ENCODE data around the gene CCDC149.

DNA sequence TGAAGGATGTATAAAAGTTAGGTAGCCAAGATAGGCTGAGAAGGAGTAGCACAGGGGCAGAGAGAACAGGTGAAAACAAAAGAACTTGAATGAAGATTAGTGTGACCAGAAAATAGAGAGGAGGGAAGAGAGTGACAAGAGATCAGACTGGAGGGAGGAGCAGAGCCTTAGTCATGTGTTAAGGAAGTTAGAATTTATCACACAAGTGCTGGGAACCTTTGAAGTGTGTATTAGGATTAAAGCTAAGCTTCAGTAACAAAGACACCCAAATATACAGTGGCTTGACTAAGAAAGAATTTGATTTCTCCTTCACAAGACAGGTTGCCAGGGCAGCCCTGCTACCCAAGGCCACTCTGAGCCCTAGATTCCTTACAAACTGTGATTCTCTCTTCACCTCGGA lies 10.7 kb upstream of the CCDC149 start:
- TF ChIP-seq, protein P1, sequence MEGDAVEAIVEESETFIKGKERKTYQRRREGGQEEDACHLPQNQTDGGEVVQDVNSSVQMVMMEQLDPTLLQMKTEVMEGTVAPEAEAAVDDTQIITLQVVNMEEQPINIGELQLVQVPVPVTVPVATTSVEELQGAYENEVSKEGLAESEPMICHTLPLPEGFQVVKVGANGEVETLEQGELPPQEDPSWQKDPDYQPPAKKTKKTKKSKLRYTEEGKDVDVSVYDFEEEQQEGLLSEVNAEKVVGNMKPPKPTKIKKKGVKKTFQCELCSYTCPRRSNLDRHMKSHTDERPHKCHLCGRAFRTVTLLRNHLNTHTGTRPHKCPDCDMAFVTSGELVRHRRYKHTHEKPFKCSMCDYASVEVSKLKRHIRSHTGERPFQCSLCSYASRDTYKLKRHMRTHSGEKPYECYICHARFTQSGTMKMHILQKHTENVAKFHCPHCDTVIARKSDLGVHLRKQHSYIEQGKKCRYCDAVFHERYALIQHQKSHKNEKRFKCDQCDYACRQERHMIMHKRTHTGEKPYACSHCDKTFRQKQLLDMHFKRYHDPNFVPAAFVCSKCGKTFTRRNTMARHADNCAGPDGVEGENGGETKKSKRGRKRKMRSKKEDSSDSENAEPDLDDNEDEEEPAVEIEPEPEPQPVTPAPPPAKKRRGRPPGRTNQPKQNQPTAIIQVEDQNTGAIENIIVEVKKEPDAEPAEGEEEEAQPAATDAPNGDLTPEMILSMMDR (conservative IDR thresholded peaks at IDR 0.05): no peak
- TF ChIP-seq ZFX (IDR thresholded peaks at IDR 0.05): no peak
